Measurements from ENCODE around the gene PCSK1. TPM values are rescaled to one million over a fixed set of nuclear protein-coding genes. Genes with fewer than 3 reads are reported as not detected.
"Not testable (repeated sequence)": the region's sequence is repeated elsewhere in the genome, so short reads cannot be mapped to it uniquely, and the experiment has no call there.

Gene PCSK1
- total RNA-seq, 1 experiment from 2014 or later, result not detected

DNA sequence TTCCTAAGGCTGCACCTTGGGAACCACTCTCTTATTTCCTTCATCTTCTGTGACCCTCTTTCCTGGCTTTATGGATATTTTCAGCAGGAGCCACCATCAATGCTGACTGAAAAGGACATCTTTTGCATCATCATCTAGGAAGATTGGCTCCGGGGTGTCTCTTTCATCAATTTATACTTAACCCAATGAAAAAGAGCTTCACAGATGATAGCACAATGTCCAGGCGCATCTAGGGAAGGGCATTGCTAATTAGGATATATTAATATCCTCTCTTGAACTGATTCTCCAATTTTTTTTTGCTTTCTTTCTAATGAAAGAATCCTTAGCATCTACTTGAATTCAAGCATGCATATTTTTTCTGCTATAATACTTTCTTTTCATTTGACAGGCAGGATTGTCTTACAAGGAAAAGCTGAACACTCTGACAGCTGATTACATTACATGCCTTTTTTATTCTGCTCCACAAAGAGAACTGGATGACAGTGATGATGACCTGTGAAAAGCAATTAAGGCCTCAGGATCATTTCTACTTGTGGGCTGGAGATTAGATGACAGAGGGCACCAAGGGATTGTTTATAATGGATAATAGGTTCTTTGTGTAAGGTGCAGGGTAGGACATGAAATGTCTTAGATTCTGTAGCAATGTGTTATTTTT is 60.2 kb downstream of the PCSK1 start:
- no peak overlapping the region for H2AFZ ChIP-seq (ENCODE audit: low read depth, low read length, poor library complexity, severe bottlenecking)
- no peak for ATAC-seq
- ChIA-PET CTCF (no interaction called here), POLR2A (no interaction called here), RAD21 (ENCODE audit: low non-redundant PET in 1 of 2, low total read pairs in 2 of 2, uncharacterized antibody in 2 of 2, unreplicated experiment in 2 of 2) (no interaction called here)
- H3K4me2 ChIP-seq (ENCODE audit: low read length), result no peak overlapping the region
- no peaks in the 10 kb centered on the region for H3K9me3 ChIP-seq (ENCODE audit: control insufficient read depth in 1 of 2, insufficient read depth in 1 of 2, low read depth in 1 of 2, low read length in 2 of 2)
- DNase-seq (ENCODE audit: low read depth, low spot score), result no peak
- no peaks in the 10 kb centered on the region for H3K36me3 ChIP-seq (ENCODE audit: control insufficient read depth in 1 of 2, insufficient read depth in 2 of 2, low read length in 2 of 2)
- intact Hi-C loops (cut with micrococcal nuclease), result no loop called here
- H3K9ac ChIP-seq (ENCODE audit: low read length), result no peak overlapping the region
- peaks cover 30% of the 10 kb centered on the region; the same call in 1 of the 2 replicates for H3K27me3 ChIP-seq (ENCODE audit: insufficient read depth, low read length)
- no peaks in the 10 kb centered on the region for H4K20me1 ChIP-seq (ENCODE audit: insufficient read depth)
- H3K27ac ChIP-seq (ENCODE audit: low read depth, low read length), result no peak overlapping the region
- H3K4me1 ChIP-seq (ENCODE audit: control insufficient read depth in 1 of 2, insufficient read depth in 2 of 2, low read length in 2 of 2), result no peaks in the 10 kb centered on the region
- H3K9me2 ChIP-seq (ENCODE audit: insufficient read depth), result no peaks in the 10 kb centered on the region
- no TSS peak for BruUV-seq (replicated peaks)
- no peak overlapping the region for H3K4me3 ChIP-seq (replicated peaks in 1 of 2; ENCODE audit: low read depth in 1 of 2, low read length in 2 of 2)
- TF ChIP-seq FOSL1 (IDR thresholded peaks at IDR 0.05; ENCODE audit: low read depth), result no peak
- H3K79me2 ChIP-seq (ENCODE audit: insufficient read depth, low read length), result no peaks in the 10 kb centered on the region

DNA sequence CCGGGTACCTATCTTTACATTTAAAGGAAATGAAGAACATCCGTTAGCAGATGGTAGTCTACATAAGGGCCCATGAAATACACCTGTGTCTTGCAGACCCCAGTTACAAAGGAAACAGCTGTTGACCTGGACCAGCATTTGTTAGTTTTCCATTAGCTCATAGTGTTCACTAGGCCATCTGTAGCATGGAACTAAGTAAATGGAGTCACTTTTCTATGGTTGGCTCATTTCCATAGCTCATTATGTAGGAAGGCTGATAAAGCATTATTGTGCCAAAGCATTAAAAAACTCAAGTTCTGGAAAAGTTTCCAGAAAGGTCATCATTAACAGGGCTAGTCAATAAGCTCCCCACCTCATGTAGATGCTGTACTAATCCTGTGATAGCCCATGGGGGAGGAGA is 62.1 kb downstream of the PCSK1 start:
- Histone ChIP-seq H3K4me2 (ENCODE audit: low read length) (no peak overlapping the region), H2AFZ (ENCODE audit: low read depth, low read length, poor library complexity, severe bottlenecking) (no peak overlapping the region), H3K4me3 (replicated peaks in 1 of 2; ENCODE audit: low read depth in 1 of 2, low read length in 2 of 2) (no peak overlapping the region), H3K9me2 (ENCODE audit: insufficient read depth) (no peaks in the 10 kb centered on the region), H3K36me3 (ENCODE audit: control insufficient read depth in 1 of 2, insufficient read depth in 2 of 2, low read length in 2 of 2) (no peaks in the 10 kb centered on the region), H3K27me3 (ENCODE audit: insufficient read depth, low read length) (peaks cover 30% of the 10 kb centered on the region; the same call in 1 of the 2 replicates), H3K9me3 (ENCODE audit: control insufficient read depth in 1 of 2, insufficient read depth in 1 of 2, low read depth in 1 of 2, low read length in 2 of 2) (no peaks in the 10 kb centered on the region), H3K4me1 (ENCODE audit: control insufficient read depth in 1 of 2, insufficient read depth in 2 of 2, low read length in 2 of 2) (no peaks in the 10 kb centered on the region), H3K27ac (ENCODE audit: low read depth, low read length) (no peak overlapping the region), H4K20me1 (ENCODE audit: insufficient read depth) (no peaks in the 10 kb centered on the region), H3K9ac (ENCODE audit: low read length) (no peak overlapping the region), H3K79me2 (ENCODE audit: insufficient read depth, low read length) (no peaks in the 10 kb centered on the region)
- TF ChIP-seq POLR2AphosphoS5 (IDR thresholded peaks at IDR 0.05; ENCODE audit: low read depth, low read length), result no peak
- DNase-seq (ENCODE audit: low read depth, low spot score) (no peak), ATAC-seq (no peak)
- CTCF ChIA-PET, result no interaction called here
- intact Hi-C loops (cut with micrococcal nuclease), result no loop called here
- RAD21 ChIA-PET (ENCODE audit: low non-redundant PET in 1 of 2, low total read pairs in 2 of 2, uncharacterized antibody in 2 of 2, unreplicated experiment in 2 of 2), result no interaction called here
- POLR2A ChIA-PET, result no interaction called here
- no TSS peak for BruUV-seq (replicated peaks)

DNA sequence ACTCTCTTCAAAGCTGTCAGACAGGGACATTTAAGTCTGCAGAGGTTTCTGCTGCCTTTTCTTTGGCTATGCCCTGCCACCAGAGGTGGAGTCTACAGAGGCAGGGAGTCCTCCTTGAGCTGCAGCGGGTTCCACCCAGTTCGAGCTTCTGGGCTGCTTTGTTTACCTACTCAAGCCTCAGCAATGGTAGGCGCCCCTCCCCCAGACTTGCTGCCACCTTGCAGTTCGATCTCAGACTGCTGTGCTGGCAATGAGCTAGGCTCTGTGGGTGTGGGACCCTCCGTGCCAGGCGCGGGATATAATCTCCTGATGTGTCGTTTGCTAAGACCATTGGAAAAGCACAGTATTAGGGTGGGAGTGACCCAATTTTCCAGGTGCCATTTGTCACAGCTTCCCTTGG is 65.7 kb downstream of the PCSK1 start:
- CTCF ChIA-PET; H3K4me1 ChIP-seq (ENCODE audit: control insufficient read depth in 1 of 2, insufficient read depth in 2 of 2, low read length in 2 of 2); ATAC-seq; RAD21 ChIA-PET (ENCODE audit: low non-redundant PET in 1 of 2, low total read pairs in 2 of 2, uncharacterized antibody in 2 of 2, unreplicated experiment in 2 of 2); H2AFZ ChIP-seq (ENCODE audit: low read depth, low read length, poor library complexity, severe bottlenecking); H3K27ac ChIP-seq (ENCODE audit: low read depth, low read length); H3K4me2 ChIP-seq (ENCODE audit: low read length); H3K36me3 ChIP-seq (ENCODE audit: control insufficient read depth in 1 of 2, insufficient read depth in 2 of 2, low read length in 2 of 2); H3K9me3 ChIP-seq (ENCODE audit: control insufficient read depth in 1 of 2, insufficient read depth in 1 of 2, low read depth in 1 of 2, low read length in 2 of 2); H3K9ac ChIP-seq (ENCODE audit: low read length); H3K9me2 ChIP-seq (ENCODE audit: insufficient read depth); H3K27me3 ChIP-seq (ENCODE audit: insufficient read depth, low read length); DNase-seq (ENCODE audit: low read depth, low spot score); H4K20me1 ChIP-seq (ENCODE audit: insufficient read depth); BruUV-seq (replicated peaks); H3K79me2 ChIP-seq (ENCODE audit: insufficient read depth, low read length); intact Hi-C loops (cut with micrococcal nuclease); H3K4me3 ChIP-seq (replicated peaks in 1 of 2; ENCODE audit: low read depth in 1 of 2, low read length in 2 of 2): not testable (repeated sequence)
- POLR2A ChIA-PET, result interaction anchor here (0.5 kb wide), 1 partner anchor 446 kb away, joined by 6 read pairs; no protein-coding TSS in a partner anchor

All from HCT116 (cell line).